Activated CD8-positive, alpha-beta memory T cell treated with anti-CD3 and anti-CD28 coated beads, Interleukin-2, amount 10 ng/mL, durations not matched to agents 7 days and 5 days (primary cell): ENCODE results near the gene RBM3. TPM values are rescaled to one million over a fixed set of nuclear protein-coding genes. Genes with fewer than 3 reads are reported as not detected.
A peak's percentile ranks its signal among the peaks of the same experiment; 100 is the strongest.

Experiments used
- ATAC-seq: fragments of 150-1000 bp; cut with Tn5 transposase; one replicate; pipeline ENCODE4 v1.10.0; 2021; ENCODE audit warnings: moderate library complexity
- CTCF ChIA-PET: fragments of 350-600 bp; sonication (Branson Sonifier 250); formaldehyde crosslinking; loops from one replicate; lab custom pipeline; 2021; ENCODE audit warnings: antibody characterized with exemption; lab: Charles Lee
- DNase-seq: peaks from one replicate; pipeline ENCODE4 v3.0.0-alpha.2; 2020
- H3K27ac Mint-ChIP-seq: one replicate; pipeline ENCODE4 v1.8.0; 2021; ENCODE audit warnings: mild to moderate bottlenecking, mixed read lengths
- H3K27me3 Mint-ChIP-seq: one replicate; pipeline ENCODE4 v1.8.0; 2021; ENCODE audit warnings: mixed read lengths
- H3K36me3 Mint-ChIP-seq: one replicate; pipeline ENCODE4 v1.8.0; 2021; ENCODE audit warnings: mild to moderate bottlenecking, mixed read lengths
- H3K4me1 Mint-ChIP-seq: one replicate; pipeline ENCODE4 v1.8.0; 2021; ENCODE audit warnings: mixed read lengths
- H3K4me3 Mint-ChIP-seq: one replicate; pipeline ENCODE4 v1.8.0; 2021; ENCODE audit warnings: mild to moderate bottlenecking, moderate library complexity, mixed read lengths
- H3K9me3 Mint-ChIP-seq: one replicate; pipeline ENCODE4 v1.8.0; 2022; ENCODE audit warnings: low read depth, mixed read lengths
- total RNA-seq, 2 experiments: library from RNA; stranded (reverse); gene quantifications; one replicate each; pipeline ENCODE4 v1.2.3, GENCODE V29; 2021

The RBM3 gene
- total RNA-seq, 2 experiments from 2014 or later: 149 to 183 TPM

DNA sequence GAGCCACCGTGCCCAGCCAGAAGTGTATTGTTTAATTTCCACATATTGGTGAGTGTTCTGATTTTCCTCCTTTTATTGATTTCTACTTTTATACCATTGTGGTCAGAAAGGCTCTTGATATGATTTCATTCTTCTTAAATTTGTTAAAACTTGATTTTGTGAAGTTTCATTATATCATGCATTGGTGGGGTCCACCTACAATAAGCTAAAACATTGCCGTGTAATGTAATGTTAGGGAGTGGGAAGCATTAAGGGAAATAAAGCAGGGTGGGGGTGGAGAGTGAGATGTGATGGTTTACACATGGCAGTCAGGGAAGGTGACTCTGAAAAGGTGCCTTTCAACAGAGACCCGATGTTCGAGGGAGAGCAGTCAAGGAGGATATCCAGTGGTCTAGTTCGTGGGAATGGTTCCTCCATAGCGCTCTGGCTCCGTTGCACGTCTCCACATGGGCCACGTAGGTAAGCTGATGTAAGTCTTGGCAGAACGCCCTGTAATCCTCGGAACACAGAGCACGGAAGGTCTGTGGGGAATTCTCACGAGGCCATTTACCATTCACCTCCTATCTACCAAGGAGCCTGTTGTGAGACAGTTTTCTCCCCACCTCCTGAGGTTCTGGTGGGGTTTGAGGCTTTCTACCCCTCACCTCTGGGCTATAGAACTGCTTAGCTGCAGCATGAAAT is 15.3 kb downstream of the RBM3 start:
- peaks cover 4% of the 10 kb centered on the region for H3K4me1 Mint-ChIP-seq
- no peaks in the 10 kb centered on the region for H3K9me3 Mint-ChIP-seq
- DNase-seq: no peak
- no peak for ATAC-seq
- H3K27me3 Mint-ChIP-seq: no peaks in the 10 kb centered on the region
- H3K4me3 Mint-ChIP-seq: no peak overlapping the region
- no peaks in the 10 kb centered on the region for H3K36me3 Mint-ChIP-seq
- H3K27ac Mint-ChIP-seq: no peak overlapping the region
- CTCF ChIA-PET: interaction anchor here (0.6 kb wide), 1 partner anchor 90 kb away, joined by 3 read pairs; no protein-coding TSS in a partner anchor

DNA sequence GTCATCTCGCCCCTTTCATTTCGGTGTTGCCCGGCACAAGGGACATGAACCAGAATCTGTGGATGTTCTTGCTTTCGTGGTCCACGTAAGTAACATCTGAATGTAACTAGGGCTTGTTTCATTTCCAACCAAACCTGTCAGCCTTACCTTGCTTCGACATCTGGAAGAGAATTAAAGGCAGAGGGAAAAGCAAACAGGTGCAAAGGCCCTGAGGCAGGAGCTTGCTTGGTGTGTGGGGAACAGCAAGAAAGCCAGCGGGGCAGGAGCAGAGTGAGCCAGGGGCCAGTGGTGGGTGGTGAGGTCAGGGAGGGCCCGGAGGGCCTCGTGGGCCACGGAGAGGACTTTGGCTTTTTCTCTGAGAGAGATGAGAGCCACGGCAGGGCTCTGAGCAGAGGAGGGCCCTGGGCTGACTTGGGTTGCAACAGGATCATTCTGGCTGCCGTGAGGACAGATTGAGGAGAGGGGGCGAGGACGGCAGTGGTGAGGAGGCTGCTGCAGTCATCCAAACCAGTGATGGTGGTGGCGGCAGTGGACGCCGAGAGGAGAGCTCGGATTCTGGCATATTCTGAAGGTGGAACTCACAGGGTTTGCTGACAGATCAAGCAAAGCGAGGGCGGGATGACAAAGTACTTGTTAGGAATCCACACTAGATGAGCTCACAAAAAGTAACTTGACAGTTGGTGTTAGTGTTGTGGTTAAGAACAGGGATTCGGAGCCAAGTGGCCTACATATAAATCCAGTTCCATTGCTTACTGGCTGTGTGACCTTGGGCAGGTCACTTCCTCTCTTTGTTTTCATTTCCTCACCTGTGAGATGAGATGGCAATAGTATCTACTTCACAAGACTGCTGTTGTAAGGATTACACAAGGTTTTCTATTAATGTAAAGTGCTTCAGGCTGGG is 16.2 kb downstream of the RBM3 start:
- DNase-seq (no peak), ATAC-seq (no peak)
- H3K36me3 Mint-ChIP-seq: no peaks in the 10 kb centered on the region
- peaks cover 4% of the 10 kb centered on the region for H3K4me1 Mint-ChIP-seq
- no peak overlapping the region for H3K27ac Mint-ChIP-seq
- H3K27me3 Mint-ChIP-seq: no peaks in the 10 kb centered on the region
- CTCF ChIA-PET: no interaction called here
- no peaks in the 10 kb centered on the region for H3K9me3 Mint-ChIP-seq
- H3K4me3 Mint-ChIP-seq: no peak overlapping the region

DNA sequence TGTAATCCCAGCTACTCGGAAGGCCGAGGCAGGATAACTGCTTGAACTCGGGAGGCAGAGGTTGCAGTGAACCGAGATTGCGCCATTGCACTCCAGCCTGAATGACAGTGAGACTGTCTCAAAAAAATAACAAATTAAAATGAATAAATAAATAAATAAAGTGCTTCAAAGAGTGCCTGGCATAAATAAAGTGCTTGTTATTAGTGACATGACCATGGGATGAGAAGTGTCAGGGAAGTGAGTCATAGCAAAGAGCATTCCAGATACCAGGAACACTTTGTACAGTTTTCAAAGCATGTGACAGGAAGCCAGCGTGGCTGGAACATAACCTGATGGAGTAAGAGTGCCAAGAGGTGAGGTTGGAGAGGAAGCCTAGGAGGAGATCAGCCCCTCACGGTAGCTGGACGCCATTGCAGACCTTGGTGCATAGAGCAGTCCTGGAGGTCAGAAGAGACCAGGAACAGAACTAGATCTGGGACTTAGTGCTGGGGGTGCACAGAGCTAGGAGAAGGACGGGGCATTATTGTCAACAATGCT is 17.0 kb downstream of the RBM3 start:
- ATAC-seq (no peak), DNase-seq (no peak)
- peaks cover 4% of the 10 kb centered on the region for H3K4me1 Mint-ChIP-seq
- H3K9me3 Mint-ChIP-seq: no peaks in the 10 kb centered on the region
- H3K36me3 Mint-ChIP-seq: no peaks in the 10 kb centered on the region
- no peak overlapping the region for H3K4me3 Mint-ChIP-seq
- CTCF ChIA-PET: no interaction called here
- no peaks in the 10 kb centered on the region for H3K27me3 Mint-ChIP-seq
- H3K27ac Mint-ChIP-seq: no peak overlapping the region

DNA sequence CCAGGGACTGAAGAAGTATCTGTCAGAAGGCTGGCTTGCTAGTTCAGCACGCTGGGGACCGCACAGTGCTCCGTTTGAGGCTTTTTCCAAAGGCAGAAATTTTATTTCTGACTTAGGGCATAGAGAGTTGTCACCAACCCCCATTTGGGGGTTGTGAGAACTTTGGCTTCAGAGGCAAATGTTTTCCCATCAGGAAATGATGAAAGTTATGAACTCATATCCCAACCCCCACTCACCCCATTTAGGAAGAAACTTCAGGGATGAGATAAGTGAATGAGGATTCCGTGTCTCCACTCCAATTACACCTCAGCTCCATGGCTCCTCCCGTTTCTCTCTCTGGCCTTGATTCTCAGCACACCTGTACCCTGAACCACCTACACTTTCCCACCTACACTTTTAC is 18.7 kb downstream of the RBM3 start:
- ATAC-seq (no peak), DNase-seq (no peak)
- H3K4me1 Mint-ChIP-seq: peaks cover 7% of the 10 kb centered on the region
- H3K9me3 Mint-ChIP-seq: no peaks in the 10 kb centered on the region
- H3K36me3 Mint-ChIP-seq: peaks cover 1% of the 10 kb centered on the region
- H3K27me3 Mint-ChIP-seq: no peaks in the 10 kb centered on the region
- no peak overlapping the region for H3K4me3 Mint-ChIP-seq
- no peak overlapping the region for H3K27ac Mint-ChIP-seq
- CTCF ChIA-PET: interaction anchor here (1.1 to 1.7 kb wide), 2 partner anchors 10 to 39 kb away, joined by 3 read pairs; no protein-coding TSS in a partner anchor

DNA sequence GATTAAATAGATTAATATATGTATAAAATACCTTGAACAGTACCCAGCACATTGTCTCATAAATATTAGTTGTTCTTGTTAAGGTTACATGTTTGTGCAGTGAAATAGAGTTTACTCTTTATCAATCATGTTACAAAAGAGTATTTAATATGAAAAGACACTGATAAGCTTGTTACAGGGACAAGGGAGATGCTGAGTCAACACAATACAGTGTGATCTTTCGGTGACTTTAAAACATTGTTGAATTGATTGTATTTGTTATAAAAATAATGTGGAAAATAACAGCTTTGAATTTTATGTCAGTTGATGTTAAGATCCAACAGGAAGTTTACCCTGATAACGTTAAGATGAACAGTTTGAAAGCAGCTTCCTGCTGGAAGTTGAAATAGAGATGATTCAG is 21.6 kb downstream of the RBM3 start:
- CTCF ChIA-PET: no interaction called here
- ATAC-seq (no peak), DNase-seq (no peak)
- Mint-ChIP-seq H3K4me3 (no peak overlapping the region), H3K9me3 (no peaks in the 10 kb centered on the region), H3K4me1 (peaks cover 14% of the 10 kb centered on the region), H3K36me3 (peaks cover 1% of the 10 kb centered on the region), H3K27me3 (no peaks in the 10 kb centered on the region), H3K27ac (no peak overlapping the region)

DNA sequence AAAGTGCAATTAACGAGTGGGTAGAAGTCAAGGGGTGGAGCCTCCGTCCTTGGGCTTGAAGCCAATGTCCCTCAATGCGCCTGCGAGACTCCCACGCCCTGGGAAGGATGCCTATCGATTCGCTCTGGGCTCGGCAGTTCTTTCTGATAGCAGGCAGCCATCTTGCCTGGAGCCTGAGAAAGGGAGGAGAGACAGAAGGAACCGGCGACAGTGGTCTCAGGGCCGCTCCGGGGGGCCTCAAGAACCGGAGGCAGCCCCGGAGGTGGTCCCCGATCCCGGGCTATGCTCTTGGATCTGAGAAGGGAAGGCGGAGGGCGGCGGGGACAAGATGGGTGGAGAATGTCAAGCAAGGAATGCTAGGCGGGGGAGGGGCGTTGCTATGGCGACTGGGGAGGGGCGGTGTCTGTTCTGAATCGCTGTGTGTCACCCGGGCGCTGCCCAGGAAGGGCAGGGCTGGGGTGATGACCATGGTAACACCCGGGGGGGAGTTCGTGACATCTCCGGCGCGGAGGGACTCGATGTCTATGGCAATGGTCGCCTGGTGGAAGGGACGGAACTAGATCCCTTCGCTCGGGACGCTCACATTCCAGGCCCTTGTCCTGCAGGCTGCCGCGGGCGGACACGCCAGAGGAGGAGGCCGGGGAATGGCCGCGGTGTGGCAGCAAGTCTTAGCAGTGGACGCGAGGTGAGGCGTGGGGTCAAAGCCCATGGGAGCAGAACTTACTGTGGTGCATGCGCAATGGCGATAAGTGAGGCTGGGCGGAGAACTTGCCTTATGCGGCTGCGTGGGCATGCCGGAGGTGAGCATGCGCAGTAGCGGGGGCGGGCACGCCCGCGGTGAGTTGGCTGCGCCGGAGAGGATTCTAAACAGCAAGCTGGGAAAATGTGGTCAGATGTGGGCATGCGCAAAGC is 23.3 kb downstream of the RBM3 start, which contains the start of gene WDR13:
Gene WDR13 (plus strand): TSS at position 140 of the 912 bp plus-strand sequence. CDS start 505 bp downstream, at position 645.
- Mint-ChIP-seq H3K27me3 (no peaks in the 10 kb centered on the region), H3K4me3 (peak within 1 kb of the TSS; percentile 93), H3K36me3 (peaks cover 1% of the 10 kb centered on the region), H3K9me3 (no peaks in the 10 kb centered on the region), H3K4me1 (peaks cover 10% of the 10 kb centered on the region), H3K27ac (peak within 1 kb of the TSS; percentile 97)
- ATAC-seq (peak; percentile 87), DNase-seq (peak; percentile 93)
- CTCF ChIA-PET: no interaction called here

DNA sequence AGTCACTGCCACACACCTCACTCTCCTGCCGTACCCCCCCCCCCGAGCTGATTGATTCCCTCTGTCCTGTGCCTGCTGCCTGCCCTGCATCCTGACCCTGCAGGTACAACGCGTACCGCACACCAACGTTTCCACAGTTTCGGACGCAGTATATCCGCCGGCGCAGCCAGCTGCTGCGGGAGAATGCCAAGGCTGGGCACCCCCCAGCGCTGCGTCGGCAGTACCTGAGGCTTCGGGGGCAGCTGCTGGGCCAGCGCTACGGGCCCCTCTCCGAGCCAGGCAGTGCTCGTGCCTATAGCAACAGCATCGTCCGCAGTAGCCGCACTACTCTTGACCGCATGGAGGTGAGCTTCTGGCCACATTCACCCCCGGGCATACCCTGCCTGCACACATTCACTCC is 24.3 kb downstream of the RBM3 start:
- peak overlapping the region; percentile 97 for H3K27ac Mint-ChIP-seq
- CTCF ChIA-PET: no interaction called here
- H3K27me3 Mint-ChIP-seq: no peaks in the 10 kb centered on the region
- peak overlapping the region; percentile 93 for H3K4me3 Mint-ChIP-seq
- no peak for ATAC-seq
- H3K9me3 Mint-ChIP-seq: no peaks in the 10 kb centered on the region
- DNase-seq: no peak
- H3K4me1 Mint-ChIP-seq: peaks cover 10% of the 10 kb centered on the region
- peaks cover 1% of the 10 kb centered on the region for H3K36me3 Mint-ChIP-seq

DNA sequence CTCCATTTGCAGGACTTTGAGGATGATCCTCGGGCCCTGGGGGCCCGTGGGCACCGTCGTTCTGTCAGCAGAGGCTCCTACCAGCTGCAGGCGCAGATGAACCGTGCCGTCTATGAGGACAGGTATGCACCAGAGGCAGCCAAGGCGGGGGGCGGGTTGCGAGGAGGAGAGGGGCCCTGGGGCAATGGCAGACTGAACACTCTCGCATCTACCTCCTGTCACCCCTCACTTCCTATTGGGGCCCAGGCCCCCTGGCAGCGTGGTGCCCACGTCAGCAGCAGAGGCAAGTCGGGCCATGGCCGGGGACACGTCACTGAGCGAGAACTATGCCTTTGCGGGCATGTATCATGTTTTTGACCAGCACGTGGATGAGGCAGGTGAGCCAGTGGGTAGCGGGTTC is 25.1 kb downstream of the RBM3 start:
- CTCF ChIA-PET: no interaction called here
- no peak overlapping the region for H3K27ac Mint-ChIP-seq
- DNase-seq: no peak
- ATAC-seq: no peak
- peaks cover 10% of the 10 kb centered on the region for H3K4me1 Mint-ChIP-seq
- no peaks in the 10 kb centered on the region for H3K27me3 Mint-ChIP-seq
- H3K4me3 Mint-ChIP-seq: no peak overlapping the region
- H3K9me3 Mint-ChIP-seq: no peaks in the 10 kb centered on the region
- H3K36me3 Mint-ChIP-seq: peaks cover 1% of the 10 kb centered on the region

DNA sequence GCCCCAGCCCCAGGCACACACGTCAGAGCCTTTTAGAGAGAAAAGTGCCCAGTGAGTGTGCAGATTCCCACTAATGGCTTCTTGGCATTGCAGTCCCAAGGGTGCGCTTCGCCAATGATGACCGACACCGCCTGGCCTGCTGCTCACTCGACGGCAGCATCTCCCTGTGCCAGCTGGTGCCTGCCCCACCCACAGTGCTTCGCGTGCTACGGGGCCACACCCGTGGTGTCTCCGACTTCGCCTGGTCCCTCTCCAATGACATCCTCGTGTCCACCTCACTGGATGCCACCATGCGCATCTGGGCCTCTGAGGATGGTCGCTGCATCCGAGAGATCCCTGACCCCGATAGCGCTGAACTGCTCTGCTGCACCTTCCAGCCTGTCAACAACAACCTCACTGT is 25.9 kb downstream of the RBM3 start:
- H3K27ac Mint-ChIP-seq: no peak overlapping the region
- H3K9me3 Mint-ChIP-seq: no peaks in the 10 kb centered on the region
- H3K36me3 Mint-ChIP-seq: peaks cover 2% of the 10 kb centered on the region
- H3K27me3 Mint-ChIP-seq: no peaks in the 10 kb centered on the region
- peaks cover 10% of the 10 kb centered on the region for H3K4me1 Mint-ChIP-seq
- DNase-seq (no peak), ATAC-seq (no peak)
- no peak overlapping the region for H3K4me3 Mint-ChIP-seq
- CTCF ChIA-PET: no interaction called here

DNA sequence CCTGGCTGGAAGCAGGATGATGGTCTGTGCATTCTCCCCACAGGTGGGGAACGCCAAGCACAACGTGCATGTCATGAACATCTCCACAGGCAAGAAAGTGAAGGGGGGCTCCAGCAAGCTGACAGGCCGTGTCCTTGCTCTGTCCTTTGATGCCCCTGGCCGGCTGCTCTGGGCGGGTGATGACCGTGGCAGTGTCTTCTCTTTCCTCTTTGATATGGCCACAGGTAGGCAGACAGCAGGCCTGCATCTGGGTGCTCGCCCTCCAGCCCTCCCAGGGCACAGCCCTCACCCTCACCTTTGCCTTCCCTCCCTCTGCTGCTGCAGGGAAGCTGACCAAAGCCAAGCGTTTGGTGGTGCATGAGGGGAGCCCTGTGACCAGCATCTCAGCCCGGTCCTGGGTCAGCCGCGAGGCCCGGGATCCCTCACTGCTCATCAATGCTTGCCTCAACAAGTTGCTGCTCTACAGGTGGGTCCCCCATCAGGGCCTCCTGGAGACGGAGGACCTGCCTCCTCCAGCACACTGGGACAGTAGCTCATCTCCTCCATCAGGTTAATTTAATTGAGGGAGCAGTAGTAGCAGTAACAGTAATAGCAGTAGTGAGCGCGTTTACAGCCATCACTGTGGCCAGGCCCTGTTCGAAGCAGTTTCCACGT is 27.6 kb downstream of the RBM3 start:
- H3K36me3 Mint-ChIP-seq: peaks cover 3% of the 10 kb centered on the region

DNA sequence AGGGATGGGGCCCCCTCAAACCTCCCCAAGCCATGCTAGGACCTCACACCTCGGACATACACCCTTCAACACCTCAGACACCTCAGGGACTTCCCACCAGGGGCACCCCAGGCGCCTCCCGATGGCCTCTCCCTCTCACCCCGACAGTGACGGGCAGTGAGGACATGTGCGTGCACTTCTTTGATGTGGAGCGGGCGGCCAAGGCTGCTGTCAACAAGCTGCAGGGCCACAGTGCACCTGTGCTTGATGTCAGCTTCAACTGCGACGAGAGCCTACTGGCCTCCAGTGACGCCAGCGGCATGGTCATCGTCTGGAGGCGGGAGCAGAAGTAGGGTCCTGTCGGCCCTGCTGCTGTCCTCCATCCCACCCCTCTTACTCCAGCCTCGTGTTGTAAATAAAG is 30.4 kb downstream of the RBM3 start:
- CTCF ChIA-PET: no interaction called here
- Mint-ChIP-seq H3K4me3 (no peak overlapping the region), H3K27me3 (no peaks in the 10 kb centered on the region), H3K27ac (no peak overlapping the region), H3K4me1 (no peaks in the 10 kb centered on the region), H3K36me3 (peaks cover 2% of the 10 kb centered on the region), H3K9me3 (no peaks in the 10 kb centered on the region)
- ATAC-seq (no peak), DNase-seq (no peak)

More for the DNA sequence above, 27.6 kb downstream of the RBM3 start:
- DNase-seq: no peak
- CTCF ChIA-PET: no interaction called here
- Mint-ChIP-seq H3K4me3 (no peak overlapping the region), H3K27me3 (no peaks in the 10 kb centered on the region), H3K4me1 (peaks cover 10% of the 10 kb centered on the region), H3K27ac (no peak overlapping the region), H3K9me3 (no peaks in the 10 kb centered on the region)
- no peak for ATAC-seq

DNA sequence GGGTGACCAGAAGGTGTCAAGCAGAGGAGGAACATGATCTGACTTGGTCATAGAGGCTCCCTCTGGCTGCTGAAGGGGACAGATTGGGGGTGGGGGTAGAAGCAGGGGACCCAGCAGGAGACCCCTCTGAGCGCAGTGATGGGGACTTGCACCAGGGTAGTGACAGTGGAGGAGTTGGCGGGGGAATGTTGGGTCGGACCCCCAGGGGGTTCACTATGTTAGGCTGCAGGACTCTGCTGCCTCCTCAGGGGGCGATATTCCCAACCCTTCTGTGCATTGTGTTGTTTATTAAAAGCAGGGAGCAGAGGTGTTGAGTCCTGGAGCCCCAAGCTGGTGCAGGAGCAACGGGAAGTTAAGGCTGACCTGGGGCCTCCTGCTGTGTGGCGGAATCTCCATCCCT is 31.8 kb downstream of the RBM3 start:
- Mint-ChIP-seq H3K27ac (no peak overlapping the region), H3K4me3 (no peak overlapping the region), H3K9me3 (no peaks in the 10 kb centered on the region), H3K27me3 (no peaks in the 10 kb centered on the region), H3K4me1 (no peaks in the 10 kb centered on the region), H3K36me3 (peaks cover 2% of the 10 kb centered on the region)
- ATAC-seq (no peak), DNase-seq (no peak)
- CTCF ChIA-PET: no interaction called here
